Esophagus muscularis mucosa (tissue), 4 donors: ENCODE measurements around the gene SLC2A13. TPM values are rescaled to one million over a fixed set of nuclear protein-coding genes. Genes with fewer than 3 reads are reported as not detected.

Experiments
- DNase-seq: peaks from one replicate; pipeline ENCODE4 v3.0.0-alpha.2; 2017; ENCODE audit errors: extremely low spot score
- H3K27ac ChIP-seq, 4 donors: fragments of 200-600 bp; sonication (generic); replicated peaks in 1 of 4; 1 replicate in 3 of 4; 2 replicates in 1 of 4; pipeline ENCODE4 v1.5.1; 2016 to 2019; ENCODE audit warnings: mild to moderate bottlenecking in 1 of 4
- H3K27me3 ChIP-seq, 4 donors: fragments of 200-600 bp; sonication (generic); one replicate each; pipeline versions ENCODE4 v1.5.1 to v1.6.0; 2016 to 2019
- H3K36me3 ChIP-seq, 4 donors: fragments of 200-600 bp; sonication (generic); one replicate each; pipeline ENCODE4 v1.5.1; 2016 to 2019
- H3K4me1 ChIP-seq, 4 donors: fragments of 200-600 bp; sonication (generic); one replicate each; pipeline ENCODE4 v1.5.1; 2016 to 2019
- H3K4me3 ChIP-seq, 4 donors: fragments of 200-600 bp; sonication (generic); 1 replicate in 2 of 4; 2 replicates in 2 of 4; pipeline ENCODE4 v1.5.1; 2016 to 2019; ENCODE audit warnings: mild to moderate bottlenecking in 4 of 4, moderate library complexity in 1 of 4
- H3K9me3 ChIP-seq, 4 donors: fragments of 200-600 bp; sonication (generic); 1 replicate in 3 of 4; 2 replicates in 1 of 4; pipeline ENCODE4 v1.5.1; 2016 to 2019
- CTCF ChIP-seq, 3 experiments: fragments of 200-600 bp in 2 of 3; fragments of 450-650 bp in 1 of 3; sonication (generic) in 2 of 3; IDR thresholded peaks; one replicate each; pipeline ENCODE4 v1.5.1; 2017 to 2019; ENCODE audit warnings: antibody characterized with exemption in 3 of 3, mild to moderate bottlenecking in 2 of 3, moderate library complexity in 1 of 3
- EP300 ChIP-seq: sonication (generic); formaldehyde crosslinking; IDR thresholded peaks from one replicate; pipeline ENCODE4 v1.6.1; 2017; ENCODE audit warnings: antibody characterized with exemption
- POLR2A ChIP-seq: fragments of 450-650 bp; IDR thresholded peaks from one replicate; pipeline ENCODE4 v1.6.1; 2017; ENCODE audit warnings: antibody characterized with exemption, moderate library complexity, mild to moderate bottlenecking, low read depth
- POLR2AphosphoS5 ChIP-seq, 2 donors: sonication (generic); formaldehyde crosslinking; IDR thresholded peaks; one replicate each; pipeline ENCODE4 v1.6.1; 2017; ENCODE audit warnings: antibody characterized with exemption in 2 of 2
- WGBS: methylation state at CpG from one replicate; pipeline ENCODE4 v1.1.5; 2018; 5-methylcytosine and 5-hydroxymethylcytosine counted together
- intact Hi-C: fragments of 100-400 bp; cut with DNase I; formaldehyde crosslinking; loops from one replicate; pipeline ENCODE4 v1.15.1; 2023
- total RNA-seq, 4 donors: library from RNA; depleted of rRNA; stranded (reverse); fragments of >200 nt; gene quantifications; one replicate each; pipeline versions ENCODE4 v1.1.0 to v1.2.1, GENCODE V29; 2016

The SLC2A13 gene
- total RNA-seq, 4 donors from 2014 or later, result 19.6 to 25.7 (median 21.4) TPM

DNA sequence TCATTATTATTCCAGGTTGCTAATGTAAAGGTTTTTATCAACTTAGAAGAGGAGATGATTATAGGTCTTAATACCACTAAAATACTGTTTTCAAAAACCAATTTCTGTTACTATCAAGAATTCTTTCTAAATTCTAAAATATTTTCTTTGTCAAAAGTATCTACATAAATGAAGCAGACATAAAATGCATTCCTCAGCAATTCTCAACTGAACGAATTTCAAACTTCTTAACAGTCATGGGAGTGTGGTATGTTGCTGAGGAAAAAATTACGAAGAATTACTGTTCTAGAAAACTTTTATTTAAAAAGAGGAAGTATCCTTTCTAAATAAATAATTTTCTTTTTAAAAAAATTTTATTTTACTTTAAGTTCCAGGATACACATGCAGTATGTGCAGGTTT is 146.4 kb downstream of the SLC2A13 start:
- 88% methylated on average over 2 of the region's 2 CpGs for WGBS
- Histone ChIP-seq H3K27me3 (no peaks in the 10 kb centered on the region), H3K4me3 (no peak overlapping the region), H3K9me3 (no peaks in the 10 kb centered on the region), H3K4me1 (no peaks in the 10 kb centered on the region), H3K36me3 (no peaks in the 10 kb centered on the region), H3K27ac (no peak overlapping the region)
- intact Hi-C loops, result no loop called here
- TF ChIP-seq CTCF (IDR thresholded peaks at IDR 0.05) (no peak), EP300 (no peak), POLR2A (no peak), POLR2AphosphoS5 (IDR thresholded peaks at IDR 0.05) (no peak)
- no peak for DNase-seq

GRCh38 chr12:39959031-39959430 is 146.8 kb downstream of the SLC2A13 start:
- Histone ChIP-seq H3K4me3 (no peak overlapping the region), H3K27me3 (no peaks in the 10 kb centered on the region), H3K4me1 (no peaks in the 10 kb centered on the region), H3K36me3 (no peaks in the 10 kb centered on the region), H3K27ac (no peak overlapping the region), H3K9me3 (no peaks in the 10 kb centered on the region)
- no peak for DNase-seq
- intact Hi-C loops, result no loop called here
- 88% methylated on average over 2 of the region's 2 CpGs for WGBS
- TF ChIP-seq CTCF (IDR thresholded peaks at IDR 0.05) (no peak), EP300 (no peak), POLR2A (no peak), POLR2AphosphoS5 (IDR thresholded peaks at IDR 0.05) (no peak)

- Histone ChIP-seq H3K4me1 (no peaks in the 10 kb centered on the region), H3K4me3 (no peak overlapping the region), H3K36me3 (no peaks in the 10 kb centered on the region), H3K27ac (no peak overlapping the region), H3K9me3 (no peaks in the 10 kb centered on the region), H3K27me3 (no peaks in the 10 kb centered on the region)
- DNase-seq, result no peak
- 95% methylated on average over 3 of the region's 3 CpGs for WGBS
- intact Hi-C loops, result no loop called here
- TF ChIP-seq POLR2AphosphoS5 (IDR thresholded peaks at IDR 0.05), result no peak
- TF ChIP-seq CTCF (IDR thresholded peaks at IDR 0.05), result no peak
- TF ChIP-seq POLR2A, result no peak
- TF ChIP-seq EP300, result no peak
Measured at GRCh38 chr12:39958377-39958776, 147.5 kb downstream of the SLC2A13 start.

GRCh38 chr12:39956725-39957124 is 149.2 kb downstream of the SLC2A13 start:
- Histone ChIP-seq H3K36me3 (no peaks in the 10 kb centered on the region), H3K9me3 (no peaks in the 10 kb centered on the region), H3K27me3 (no peaks in the 10 kb centered on the region), H3K4me3 (no peak overlapping the region), H3K27ac (no peak overlapping the region), H3K4me1 (no peaks in the 10 kb centered on the region)
- 97% methylated on average over 2 of the region's 2 CpGs for WGBS
- no peak for DNase-seq
- TF ChIP-seq POLR2AphosphoS5 (IDR thresholded peaks at IDR 0.05) (no peak), POLR2A (no peak), CTCF (IDR thresholded peaks at IDR 0.05) (no peak), EP300 (no peak)
- intact Hi-C loops, result no loop called here
